ENCODE data around the gene ADGRB2. TPM values are rescaled to one million over a fixed set of nuclear protein-coding genes. Genes with fewer than 3 reads are reported as not detected.

The ADGRB2 gene
- total and polyA plus RNA-seq, 3 donors from 2014 or later, result 11.8 to 18.0 (median 15.7) TPM

DNA sequence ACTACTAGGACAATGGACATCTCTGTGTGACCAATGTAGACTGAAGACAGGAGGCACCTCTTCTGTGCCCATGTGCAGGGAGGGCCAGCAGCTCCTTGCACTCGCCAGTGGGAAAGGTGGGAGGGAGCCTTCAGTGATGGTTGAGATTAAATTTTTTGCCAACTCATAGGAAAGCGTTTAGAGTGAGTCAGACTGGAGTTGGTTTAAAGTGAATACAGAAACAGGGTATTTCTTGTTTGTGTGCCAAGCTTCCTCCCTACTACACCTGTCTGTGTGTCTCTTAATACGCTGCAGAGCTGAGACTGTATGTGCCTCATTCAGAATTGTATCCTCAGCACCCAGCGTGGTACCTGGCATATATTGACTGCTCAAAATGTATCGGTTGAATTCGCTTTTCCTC, 46.8 kb downstream of the ADGRB2 start:
- H3K27ac ChIP-seq, result no peak overlapping the region
- WGBS, 2 donors, result 76 to 78% methylated on average over 6 of the region's 6 CpGs
- H3K27me3 ChIP-seq, result no peaks in the 10 kb centered on the region
- H3K4me1 ChIP-seq, result peaks cover 21% of the 10 kb centered on the region
- no peaks in the 10 kb centered on the region for H3K36me3 ChIP-seq (ENCODE audit: low read depth, missing control alignments)
- H3K9me3 ChIP-seq, result no peaks in the 10 kb centered on the region
- intact Hi-C loops (cut with DNase I; ENCODE audit: low total_unique reads), result no loop called here
- no peak for DNase-seq
- no peak overlapping the region for H3K4me3 ChIP-seq
- TF ChIP-seq CTCF (IDR thresholded peaks at IDR 0.05) (no peak), POLR2A (IDR thresholded peaks at IDR 0.05) (no peak)

DNA sequence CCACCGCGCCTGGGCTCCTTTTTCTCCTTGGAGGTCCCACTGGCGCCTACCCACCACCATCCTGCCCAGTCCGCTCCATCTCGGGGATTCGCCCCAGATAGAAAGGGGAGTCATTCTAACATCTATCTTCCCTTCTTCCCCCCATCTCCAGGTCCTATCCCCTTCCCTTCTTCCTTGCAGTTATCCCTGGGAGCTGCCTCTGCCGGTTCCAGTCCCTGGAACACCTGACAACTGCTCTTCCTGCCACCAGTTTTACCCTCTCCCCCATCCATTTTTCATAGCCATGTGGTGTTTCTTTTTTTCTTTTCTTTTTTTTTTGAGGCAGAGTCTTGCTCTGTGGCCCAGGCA, 48.3 kb downstream of the ADGRB2 start:
- 0 to 10% methylated on average over 7 of the region's 7 CpGs for WGBS, 2 donors
- no peaks in the 10 kb centered on the region for H3K9me3 ChIP-seq
- H3K27me3 ChIP-seq, result no peaks in the 10 kb centered on the region
- no peaks in the 10 kb centered on the region for H3K36me3 ChIP-seq (ENCODE audit: low read depth, missing control alignments)
- intact Hi-C loops (cut with DNase I; ENCODE audit: low total_unique reads), result no loop called here
- peaks cover 24% of the 10 kb centered on the region for H3K4me1 ChIP-seq
- TF ChIP-seq CTCF (IDR thresholded peaks at IDR 0.05), result no peak
- TF ChIP-seq POLR2A (IDR thresholded peaks at IDR 0.05), result no peak
- H3K27ac ChIP-seq, result peak overlapping the region; percentile 56 to 93
- no peak for DNase-seq
- peak overlapping the region; percentile 24 to 47 for H3K4me3 ChIP-seq

GRCh38 chr1:31715087-31715872, 48.9 kb downstream of the ADGRB2 start:
- peak overlapping the region; percentile 24 to 47 for H3K4me3 ChIP-seq
- intact Hi-C loops (cut with DNase I; ENCODE audit: low total_unique reads), result no loop called here
- H3K27ac ChIP-seq, result peak overlapping the region; percentile 56 to 93
- H3K27me3 ChIP-seq, result no peaks in the 10 kb centered on the region
- TF ChIP-seq CTCF (IDR thresholded peaks at IDR 0.05) (peak; percentile 73 to 83 (median 81)), POLR2A (IDR thresholded peaks at IDR 0.05) (no peak)
- 0 to 1% methylated on average over 28 to 44 of the region's 44 CpGs for WGBS, 2 donors
- peaks cover 24% of the 10 kb centered on the region for H3K4me1 ChIP-seq
- no peaks in the 10 kb centered on the region for H3K9me3 ChIP-seq
- no peaks in the 10 kb centered on the region for H3K36me3 ChIP-seq (ENCODE audit: low read depth, missing control alignments)
- DNase-seq, result peak; percentile 96

DNA sequence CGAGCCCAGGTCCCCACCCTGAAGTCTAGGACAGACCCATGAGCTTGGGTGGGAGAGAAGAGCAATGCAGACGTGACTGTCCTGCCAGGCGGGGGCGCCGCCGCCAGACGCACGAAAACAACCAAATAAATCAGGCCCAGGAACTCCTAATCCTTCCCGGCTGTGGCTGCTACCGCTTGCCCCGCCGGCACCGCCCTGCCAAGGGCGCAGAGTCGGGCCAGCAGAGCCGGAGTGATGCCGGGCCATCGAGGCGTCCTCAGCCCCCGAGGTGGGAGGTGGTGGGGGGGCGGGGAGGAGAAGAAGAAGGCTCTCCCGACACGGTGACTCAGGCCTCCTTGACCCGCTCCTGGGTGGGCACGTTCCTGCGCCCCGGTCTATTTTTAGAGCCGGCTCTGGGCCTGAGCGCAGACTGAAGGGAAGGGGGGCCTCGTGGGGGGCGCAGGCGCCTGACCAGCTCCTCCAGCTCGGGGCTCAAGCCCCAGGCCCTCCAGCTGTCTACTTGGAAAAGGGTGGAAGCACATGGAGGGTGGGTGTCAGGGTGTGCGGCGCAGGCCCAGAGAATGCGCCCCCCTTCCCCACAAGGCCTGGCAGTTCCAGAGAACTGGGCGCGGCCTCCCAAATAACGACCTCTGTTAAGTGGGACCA, 49.6 kb downstream of the ADGRB2 start:
- DNase-seq, result peak; percentile 85
- H3K4me1 ChIP-seq, result peaks cover 24% of the 10 kb centered on the region
- 0 to 4% methylated on average over 10 to 39 of the region's 39 CpGs for WGBS, 2 donors
- no peaks in the 10 kb centered on the region for H3K9me3 ChIP-seq
- no peak for TF ChIP-seq POLR2A (IDR thresholded peaks at IDR 0.05)
- TF ChIP-seq CTCF (IDR thresholded peaks at IDR 0.05), result peak in 2 of 3 experiments; percentile 19 to 31
- peak overlapping the region; percentile 56 to 93 for H3K27ac ChIP-seq
- H3K36me3 ChIP-seq (ENCODE audit: low read depth, missing control alignments), result no peaks in the 10 kb centered on the region
- intact Hi-C loops (cut with DNase I; ENCODE audit: low total_unique reads), result no loop called here
- peak overlapping the region; percentile 24 to 47 for H3K4me3 ChIP-seq
- no peaks in the 10 kb centered on the region for H3K27me3 ChIP-seq
